Umbilical cord (tissue), 2 donors: Measurements from ENCODE around the gene PTPRC. TPM values are rescaled to one million over a fixed set of nuclear protein-coding genes. Genes with fewer than 3 reads are reported as not detected.
A peak's percentile ranks its signal among the peaks of the same experiment; 100 is the strongest.

Source experiments
- DNase-seq: peaks from one replicate; pipeline ENCODE4 v3.0.0-alpha.2; 2015; ENCODE audit warnings: low spot score
- total RNA-seq: library from RNA; depleted of rRNA; stranded (reverse); fragments of >200 nt; gene quantifications from one replicate; pipeline ENCODE4 v1.2.3, GENCODE V29; 2014; ENCODE audit warnings: low replicate concordance; ENCODE audit not compliant: insufficient read depth

PTPRC gene
- total RNA-seq, 1 donor from 2014 or later = 67.7 TPM

GRCh38 chr1:198700396-198700795 lies 61.6 kb downstream of the PTPRC start:
- no peak for DNase-seq

DNA sequence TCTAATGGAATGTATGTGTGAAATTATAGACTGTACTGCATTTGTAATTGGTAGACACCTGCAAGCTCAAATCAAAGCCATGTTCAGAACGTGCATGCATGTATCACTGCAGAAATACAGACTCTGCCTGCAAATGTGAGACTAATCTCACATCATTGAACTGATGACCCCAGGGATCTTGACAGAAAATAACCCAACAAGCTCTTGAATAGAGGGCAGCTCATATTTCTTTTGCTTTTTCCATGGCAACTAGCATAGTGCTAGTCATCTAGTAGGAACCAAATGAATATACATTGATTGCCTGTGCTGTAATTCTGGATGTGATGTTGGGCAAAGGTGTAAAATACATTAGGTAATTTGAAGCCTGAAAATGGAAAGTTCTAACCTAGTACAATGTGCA lies 62.4 kb downstream of the PTPRC start:
- DNase-seq = no peak

DNA sequence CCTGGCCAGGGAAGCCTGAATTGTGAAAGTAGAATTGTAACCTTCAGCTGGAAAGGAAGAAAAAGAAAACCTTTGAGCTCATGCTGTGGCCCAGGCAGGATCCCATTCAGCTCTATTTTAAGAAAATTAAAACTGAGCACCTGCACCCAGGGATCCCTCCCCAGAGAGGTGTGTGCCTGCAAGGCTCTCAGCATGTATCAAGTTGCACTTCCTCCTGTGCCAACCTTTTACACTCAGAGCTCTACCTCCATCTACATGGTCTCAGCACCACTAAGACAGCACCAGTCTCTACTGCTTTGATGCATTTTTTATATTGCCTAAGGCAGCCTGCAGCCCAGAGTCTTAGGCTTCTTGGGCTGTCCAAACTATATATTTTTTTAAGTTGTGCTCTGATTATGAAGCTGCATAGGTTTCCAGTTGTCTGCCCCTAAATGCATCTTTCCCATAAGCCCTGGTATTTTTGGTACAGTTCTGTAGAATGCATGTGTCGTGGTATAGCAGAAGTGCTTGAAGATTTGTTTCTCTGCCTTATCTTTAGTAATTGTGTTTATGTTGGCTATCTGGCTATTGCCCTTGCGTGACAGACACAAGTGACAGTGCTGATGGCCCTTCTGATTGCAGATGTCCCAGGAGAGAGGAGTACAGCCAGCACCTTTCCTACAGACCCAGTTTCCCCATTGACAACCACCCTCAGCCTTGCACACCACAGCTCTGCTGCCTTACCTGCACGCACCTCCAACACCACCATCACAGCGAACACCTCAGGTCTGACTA lies 63.1 kb downstream of the PTPRC start:
- no peak for DNase-seq

GRCh38 chr1:198708761-198709525 lies 70.1 kb downstream of the PTPRC start:
- no peak for DNase-seq

DNA sequence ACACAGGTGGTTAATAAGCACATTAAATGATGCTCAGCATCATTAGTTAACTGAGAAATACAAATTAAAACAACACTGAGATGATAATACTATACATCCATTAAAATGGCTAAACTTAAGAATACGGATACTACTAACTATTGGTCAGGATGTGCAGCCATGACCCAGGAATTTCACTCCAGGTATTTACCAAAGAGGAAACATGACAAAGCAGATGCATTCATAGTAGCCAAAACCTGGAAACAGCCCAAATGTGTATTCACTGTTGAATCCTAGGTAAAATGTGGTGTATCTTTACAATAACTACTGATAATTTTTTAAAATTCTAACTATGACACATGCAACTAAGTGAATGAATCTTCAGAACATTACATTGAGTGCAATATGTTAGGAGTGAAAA lies 73.0 kb downstream of the PTPRC start:
- DNase-seq = no peak

- peak; percentile 41 for DNase-seq
These were observed 74.2 kb downstream of the PTPRC start for GRCh38 chr1:198713081-198713480.

- no peak for DNase-seq
These were observed 75.4 kb downstream of the PTPRC start for GRCh38 chr1:198714271-198714670.

GRCh38 chr1:198716051-198716450 lies 77.2 kb downstream of the PTPRC start:
- no peak for DNase-seq

DNA sequence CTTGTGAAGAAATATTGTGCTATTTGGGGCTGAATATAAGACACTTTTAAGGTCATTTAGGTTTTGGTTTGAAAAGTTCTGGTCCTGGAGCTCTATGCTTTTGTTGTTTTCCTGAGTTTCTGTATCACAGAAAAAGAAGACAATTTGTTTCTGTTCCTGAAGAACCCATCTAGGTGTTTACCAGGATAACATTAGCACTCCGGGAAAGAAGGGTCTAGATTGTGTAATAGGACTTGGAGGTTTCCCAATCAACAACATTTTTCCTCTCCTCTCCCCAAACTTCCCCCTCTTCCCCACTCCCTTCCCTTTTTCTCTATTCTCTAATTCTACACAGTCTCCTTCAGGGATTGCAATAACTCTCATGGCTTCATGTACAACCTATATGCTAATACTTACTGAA lies 78.7 kb downstream of the PTPRC start:
- no peak for DNase-seq

DNA sequence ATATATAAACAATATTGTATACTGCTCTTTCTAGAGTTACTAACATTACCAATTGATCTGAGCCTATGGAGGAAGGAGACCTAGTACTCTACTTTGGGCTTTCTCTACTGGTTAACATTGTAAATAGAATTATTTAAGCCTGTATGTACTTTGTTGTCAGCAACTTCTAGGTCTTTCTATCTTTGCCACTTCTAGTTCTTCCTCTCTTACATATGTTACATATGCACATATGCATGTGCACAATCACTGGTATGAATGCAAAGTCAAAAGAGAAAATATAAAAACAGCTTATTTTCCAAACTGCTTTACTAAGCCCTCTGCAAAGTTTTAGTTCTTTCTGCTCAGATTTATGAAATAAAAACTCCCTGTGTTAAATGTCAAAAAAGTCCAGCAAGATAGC lies 84.3 kb downstream of the PTPRC start:
- DNase-seq = no peak

DNA sequence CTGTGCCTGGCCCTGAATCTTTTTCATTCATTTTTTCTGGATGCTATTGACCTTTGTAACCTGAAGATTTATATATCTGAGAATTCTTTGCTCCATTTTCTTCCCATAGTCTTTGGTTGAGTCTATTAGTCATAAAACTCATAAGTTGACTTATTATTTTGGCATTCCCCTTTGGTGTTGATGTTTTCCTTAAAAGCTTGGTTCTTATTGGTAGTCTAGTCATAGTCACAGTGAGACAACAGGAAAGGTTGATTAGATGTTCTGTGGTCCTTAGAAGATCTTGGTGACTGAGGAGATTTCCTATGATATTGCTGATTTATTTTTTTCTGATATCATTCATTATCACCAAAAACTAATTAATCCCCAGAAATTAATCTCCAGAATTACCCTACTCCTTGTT lies 86.2 kb downstream of the PTPRC start:
- no peak for DNase-seq

DNA sequence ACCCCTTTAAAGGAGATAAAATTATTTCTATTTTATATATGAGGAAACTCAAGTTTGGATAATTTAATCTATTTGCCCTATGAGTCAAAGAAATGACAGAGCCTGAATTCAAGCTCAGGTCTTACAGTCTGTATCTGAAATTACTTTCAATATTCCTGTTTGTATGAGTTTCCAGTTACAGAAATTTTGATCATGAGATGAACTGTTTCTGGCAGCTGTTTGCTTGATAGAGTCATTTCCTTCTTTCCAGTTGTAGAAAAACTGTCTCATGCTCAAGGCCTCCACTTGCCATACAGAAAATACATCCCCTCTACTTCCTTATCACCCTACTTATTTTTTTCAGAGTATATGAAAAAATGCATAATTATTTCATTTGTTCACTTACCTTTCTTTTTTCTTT lies 87.6 kb downstream of the PTPRC start:
- no peak for DNase-seq

- DNase-seq = no peak
These were observed 90.5 kb downstream of the PTPRC start for GRCh38 chr1:198729195-198729863.

DNA sequence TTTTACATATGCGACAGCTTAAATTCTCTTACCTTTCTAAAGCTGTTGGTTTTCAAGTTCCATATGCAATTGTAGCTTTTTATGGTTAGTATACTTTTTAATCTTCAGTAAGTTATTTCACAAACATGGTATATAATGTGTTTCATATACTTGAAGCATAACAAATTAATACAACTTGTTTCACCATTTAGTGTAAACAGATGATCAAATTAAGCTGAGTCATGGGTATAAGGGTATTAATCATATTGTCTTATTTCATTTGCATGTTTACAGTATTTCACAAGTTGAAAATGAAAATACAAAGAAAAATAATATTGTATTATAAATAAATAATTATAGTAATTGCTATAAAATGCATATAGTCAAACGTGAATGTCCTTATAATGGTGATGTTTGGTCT lies 92.1 kb downstream of the PTPRC start:
- DNase-seq = no peak

DNA sequence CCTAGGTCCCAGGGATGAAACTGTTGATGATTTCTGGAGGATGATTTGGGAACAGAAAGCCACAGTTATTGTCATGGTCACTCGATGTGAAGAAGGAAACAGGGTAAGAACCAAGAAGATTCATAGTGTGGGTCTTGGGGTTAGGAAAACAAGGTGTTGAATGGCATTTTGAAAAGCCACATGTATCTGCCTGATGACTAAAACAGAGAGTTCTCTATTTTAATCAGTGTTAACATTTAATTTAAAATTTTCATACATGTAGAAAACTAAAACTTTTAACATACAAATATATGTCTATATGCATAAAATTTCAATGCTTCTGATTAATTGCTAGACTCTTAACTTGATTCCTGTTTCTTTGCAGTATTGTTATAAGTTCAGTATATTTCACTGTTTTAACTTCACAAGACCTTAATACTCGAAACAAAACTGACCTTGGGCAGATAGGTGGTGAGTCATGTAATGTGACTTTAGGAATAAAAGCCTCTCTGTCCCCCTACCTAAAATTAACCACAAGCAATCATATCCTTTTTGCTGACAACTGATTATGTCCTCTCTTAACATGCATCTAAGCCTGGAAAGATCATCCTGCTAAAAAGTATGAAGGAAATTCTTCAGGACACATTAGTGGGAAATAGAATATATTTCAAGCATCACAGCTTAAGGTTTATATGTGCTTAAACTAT lies 95.6 kb downstream of the PTPRC start:
- no peak for DNase-seq

GRCh38 chr1:198741744-198742143 lies 102.9 kb downstream of the PTPRC start:
- DNase-seq = no peak

DNA sequence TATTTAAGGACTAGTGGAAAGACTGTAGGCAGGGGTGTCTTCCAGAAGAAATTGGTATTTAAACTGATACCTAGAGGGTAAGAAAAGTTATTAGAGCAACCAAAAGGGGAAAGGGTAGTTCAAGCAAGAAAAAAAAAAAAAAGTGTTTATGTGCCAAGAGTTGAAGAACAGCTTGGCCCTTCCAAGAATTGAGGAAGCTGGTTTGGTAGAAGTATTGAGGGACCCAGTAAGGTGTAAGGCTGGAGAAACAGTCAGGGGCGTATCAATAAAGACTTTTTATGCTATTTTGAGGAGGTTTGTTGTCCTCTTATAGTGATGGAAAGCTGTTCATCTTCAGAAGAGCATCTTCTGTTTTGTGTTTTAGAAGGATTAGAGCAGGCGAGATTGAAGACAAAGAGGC lies 108.3 kb downstream of the PTPRC start:
- DNase-seq = no peak

DNA sequence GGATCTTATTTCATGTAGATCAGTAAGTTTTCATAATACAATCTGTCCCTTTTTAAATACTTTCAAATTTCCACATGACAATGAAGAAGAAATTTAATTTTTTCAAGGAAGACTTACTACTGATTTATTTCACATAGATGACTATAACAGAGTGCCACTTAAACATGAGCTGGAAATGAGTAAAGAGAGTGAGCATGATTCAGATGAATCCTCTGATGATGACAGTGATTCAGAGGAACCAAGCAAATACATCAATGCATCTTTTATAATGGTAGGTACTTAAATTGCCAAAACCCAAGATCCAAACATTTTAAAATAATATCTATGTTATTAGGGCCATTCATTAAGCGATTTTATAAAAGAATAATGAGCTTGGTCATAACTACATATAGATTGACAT lies 110.4 kb downstream of the PTPRC start:
- DNase-seq = no peak

- DNase-seq = no peak
These were observed 111.2 kb downstream of the PTPRC start for GRCh38 chr1:198750081-198750480.

- DNase-seq = no peak
These were observed 112.9 kb downstream of the PTPRC start for GRCh38 chr1:198751741-198752140.

DNA sequence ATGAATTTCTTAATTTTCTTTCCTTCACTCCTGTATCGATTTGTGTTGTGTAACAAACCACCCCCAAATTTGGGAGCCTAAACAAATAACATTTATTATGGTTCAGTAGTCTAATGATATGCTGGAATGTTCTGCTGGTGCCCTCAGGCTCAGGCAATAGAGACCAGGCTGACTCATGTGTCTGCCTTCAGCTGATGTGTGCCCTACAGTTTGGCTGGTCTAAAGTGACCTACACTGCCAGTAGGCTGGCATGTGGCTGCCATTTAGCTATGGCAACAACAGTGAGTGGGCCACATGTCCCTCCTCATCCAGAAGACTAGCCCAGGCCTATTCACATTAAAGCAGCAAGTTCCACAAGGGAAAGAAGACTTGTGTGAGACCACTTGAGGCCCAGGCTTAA lies 115.8 kb downstream of the PTPRC start:
- no peak for DNase-seq

- DNase-seq = no peak
These were observed 116.9 kb downstream of the PTPRC start for GRCh38 chr1:198755715-198756114.
